Right cardiac atrium (tissue), 5 donors: Measurements from ENCODE around the gene ZNF862. TPM values are rescaled to one million over a fixed set of nuclear protein-coding genes. Genes with fewer than 3 reads are reported as not detected.
"Not testable (repeated sequence)": the region's sequence is repeated elsewhere in the genome, so short reads cannot be mapped to it uniquely, and the experiment has no call there.

Source experiments
- ATAC-seq, 2 donors: fragments of 200-7000 bp; cut with Tn5 transposase; one replicate each; pipeline versions ENCODE4 v1.8.0 to v1.9.1; 2020; ENCODE audit warnings: moderate library complexity in 2 of 2, mild to moderate bottlenecking in 1 of 2
- DNase-seq, 3 donors: peaks; one replicate each; pipeline ENCODE4 v3.0.0-alpha.2; 2020
- H3K27ac ChIP-seq: one replicate; pipeline ENCODE4 v1.5.1; 2013; ENCODE audit warnings: mild to moderate bottlenecking, low read length, control low read depth, moderate library complexity
- H3K27me3 ChIP-seq: one replicate; pipeline ENCODE4 v1.6.1; 2013; ENCODE audit not compliant: control insufficient read depth, insufficient read depth
- H3K4me1 ChIP-seq: one replicate; pipeline ENCODE4 v1.6.1; 2013; ENCODE audit warnings: low read length; ENCODE audit not compliant: control insufficient read depth, insufficient read depth
- H3K4me3 ChIP-seq: one replicate; pipeline ENCODE4 v1.5.1; 2013; ENCODE audit warnings: low read length, control low read depth
- H3K9me3 ChIP-seq: one replicate; pipeline ENCODE4 v1.6.1; 2013; ENCODE audit warnings: low read length; ENCODE audit not compliant: control insufficient read depth
- WGBS: extraction: QIAGEN DNeasy Blood & Tissue Kit; methylation state at CpG from one replicate; pipeline ENCODE4 v1.1.7; 2013; 5-methylcytosine and 5-hydroxymethylcytosine counted together
- intact Hi-C, 4 donors: fragments of 100-400 bp; cut with DNase I; formaldehyde crosslinking; loops; one replicate each; pipeline versions ENCODE4 v1.11.0 to v1.14.0; 2022 to 2023
- polyA plus RNA-seq: library from polyadenylated mRNA; stranded (reverse); fragments of 200-250 nt; gene quantifications from one replicate; pipeline ENCODE4 v1.2.3, GENCODE V29; 2013
- total RNA-seq, 4 donors: library from RNA; stranded (reverse); fragmentation: NEBNext Ultra II Directional; extraction: Animal tissue kit (Norgen Biotek cat#: 25700); gene quantifications; one replicate each; pipeline ENCODE4 v1.2.1, GENCODE V29; 2021
- donor health status: healthy with polysubstance abuse.
- donor health status: DM: no; HTN: yes; CAD: no.
- donor health status: DM: no; HTN: no; CAD: no.
- donor health status: DM: no; HTN: yes; CAD: no; lungs with severe emphysema.
- donor health status: DM: yes; HTN: yes; CAD: no.

The ZNF862 gene
- total and polyA plus RNA-seq, 5 donors, result 7.8 to 15.9 (median 13.5) TPM

- intact Hi-C loops, result loop anchor here in 3 of 4 donors (10.0 kb wide), 2 partner anchors 150 to 160 kb away; no protein-coding TSS in a partner anchor
- DNase-seq (peak; percentile 75 to 90 (median 88)), ATAC-seq (peak; percentile 72)
- peak overlapping the region; percentile 14 for H3K27ac ChIP-seq
- H3K4me3 ChIP-seq, result no peak overlapping the region
- H3K27me3 ChIP-seq, result no peaks in the 10 kb centered on the region
- no peaks in the 10 kb centered on the region for H3K9me3 ChIP-seq
- WGBS, result 58% methylated on average over 2 of the region's 2 CpGs
- peaks cover 3% of the 10 kb centered on the region for H3K4me1 ChIP-seq
Measured at GRCh38 chr7:149884541-149884940, 46.4 kb downstream of the ZNF862 start.

GRCh38 chr7:149885191-149886017, 47.2 kb downstream of the ZNF862 start:
- ATAC-seq (no peak), DNase-seq (peak in 2 of 3 donors; percentile 51 to 64)
- 67% methylated on average over 13 of the region's 13 CpGs for WGBS
- no peaks in the 10 kb centered on the region for H3K27me3 ChIP-seq
- H3K4me1 ChIP-seq, result peaks cover 3% of the 10 kb centered on the region
- H3K4me3 ChIP-seq, result no peak overlapping the region
- intact Hi-C loops, result loop anchor here in 3 of 4 donors (10.0 kb wide), 2 partner anchors 149 to 159 kb away; no protein-coding TSS in a partner anchor
- no peak overlapping the region for H3K27ac ChIP-seq
- H3K9me3 ChIP-seq, result no peaks in the 10 kb centered on the region

GRCh38 chr7:149886018-149886415, 47.8 kb downstream of the ZNF862 start:
- no peaks in the 10 kb centered on the region for H3K27me3 ChIP-seq
- DNase-seq (no peak), ATAC-seq (no peak)
- no peak overlapping the region for H3K27ac ChIP-seq
- H3K9me3 ChIP-seq, result no peaks in the 10 kb centered on the region
- no peak overlapping the region for H3K4me3 ChIP-seq
- intact Hi-C loops, result loop anchor here in 3 of 4 donors (10.0 kb wide), 2 partner anchors 149 to 159 kb away; no protein-coding TSS in a partner anchor
- WGBS, result 62% methylated on average over 4 of the region's 4 CpGs
- H3K4me1 ChIP-seq, result peaks cover 3% of the 10 kb centered on the region

GRCh38 chr7:149887311-149887710, 49.1 kb downstream of the ZNF862 start:
- no peak overlapping the region for H3K4me3 ChIP-seq
- peaks cover 3% of the 10 kb centered on the region for H3K4me1 ChIP-seq
- DNase-seq (peak in 1 of 3 donors; percentile 36), ATAC-seq (no peak)
- H3K9me3 ChIP-seq, result no peaks in the 10 kb centered on the region
- WGBS, result 96% methylated on average over 7 of the region's 7 CpGs
- H3K27me3 ChIP-seq, result no peaks in the 10 kb centered on the region
- H3K27ac ChIP-seq, result no peak overlapping the region
- intact Hi-C loops, result loop anchor here in 3 of 4 donors (10.0 kb wide), 2 partner anchors 147 to 157 kb away; no protein-coding TSS in a partner anchor

GRCh38 chr7:149890715-149891114, 52.5 kb downstream of the ZNF862 start:
- WGBS, result 45% methylated on average over 2 of the region's 2 CpGs
- H3K9me3 ChIP-seq, H3K4me1 ChIP-seq, ATAC-seq, intact Hi-C loops, DNase-seq, H3K27me3 ChIP-seq, H3K27ac ChIP-seq, H3K4me3 ChIP-seq: not testable (repeated sequence)

GRCh38 chr7:149894957-149895356, 56.8 kb downstream of the ZNF862 start:
- ATAC-seq, H3K4me1 ChIP-seq, H3K4me3 ChIP-seq, H3K27me3 ChIP-seq, H3K27ac ChIP-seq, intact Hi-C loops, H3K9me3 ChIP-seq, DNase-seq: not testable (repeated sequence)
- 70% methylated on average over 8 of the region's 8 CpGs for WGBS

GRCh38 chr7:149907776-149908376, 69.7 kb downstream of the ZNF862 start:
- H3K4me1 ChIP-seq, H3K9me3 ChIP-seq, H3K27ac ChIP-seq, DNase-seq, intact Hi-C loops, ATAC-seq, H3K27me3 ChIP-seq, H3K4me3 ChIP-seq: not testable (repeated sequence)
- 76% methylated on average over 4 of the region's 6 CpGs for WGBS

- H3K4me1 ChIP-seq, H3K9me3 ChIP-seq, H3K27me3 ChIP-seq, H3K4me3 ChIP-seq, DNase-seq, intact Hi-C loops, H3K27ac ChIP-seq, ATAC-seq: not testable (repeated sequence)
- 63% methylated on average over 7 of the region's 9 CpGs for WGBS
Measured at GRCh38 chr7:149910219-149910618, 72.0 kb downstream of the ZNF862 start.

GRCh38 chr7:149912126-149912525, 74.0 kb downstream of the ZNF862 start:
- ATAC-seq, result peak in 1 of 2 donors; percentile 40
- H3K4me1 ChIP-seq, H3K9me3 ChIP-seq, H3K27ac ChIP-seq, H3K27me3 ChIP-seq, intact Hi-C loops, H3K4me3 ChIP-seq, DNase-seq: not testable (repeated sequence)
- 53% methylated on average over 2 of the region's 4 CpGs for WGBS
